ENCODE results near the gene CALCOCO2. TPM values are rescaled to one million over a fixed set of nuclear protein-coding genes. Genes with fewer than 3 reads are reported as not detected.

The CALCOCO2 gene
- polyA plus RNA-seq, 1 donor from 2014 or later, result 4.5 TPM

- Histone ChIP-seq H3K36me3 (ENCODE audit: insufficient read depth, low read length) (no peaks in the 10 kb centered on the region), H4K20me1 (ENCODE audit: insufficient read depth) (no peaks in the 10 kb centered on the region), H3K27me3 (ENCODE audit: insufficient read depth, low read depth, low read length) (peaks cover 4% of the 10 kb centered on the region), H3K4me3 (ENCODE audit: low read length) (no peak overlapping the region), H3K9me2 (ENCODE audit: insufficient read depth, low read length) (no peaks in the 10 kb centered on the region), H3F3A (ENCODE audit: insufficient read depth, low read length, poor library complexity, severe bottlenecking) (no peaks in the 10 kb centered on the region), H3K9ac (ENCODE audit: low read length) (no peak overlapping the region), H3K79me2 (replicated peaks; ENCODE audit: insufficient read depth, low read length) (no peaks in the 10 kb centered on the region), H2AFZ (ENCODE audit: low read depth, low read length) (no peak overlapping the region), H3K4me2 (ENCODE audit: low read length) (no peak overlapping the region), H3K27ac (ENCODE audit: low read length) (no peak overlapping the region), H3K9me3 (ENCODE audit: low read length) (no peaks in the 10 kb centered on the region)
- TF ChIP-seq CTCF (IDR thresholded peaks at IDR 0.05; ENCODE audit: poor library complexity, severe bottlenecking) (no peak), SMC3 (conservative IDR thresholded peaks at IDR 0.05; ENCODE audit: poor library complexity) (no peak), EZH2 (IDR thresholded peaks at IDR 0.05; ENCODE audit: borderline replicate concordance, insufficient read depth, low read length, poor library complexity, severe bottlenecking) (no peak), POLR2AphosphoS5 (IDR thresholded peaks at IDR 0.05) (no peak), RAD21 (conservative IDR thresholded peaks at IDR 0.05) (no peak), MXI1 (conservative IDR thresholded peaks at IDR 0.05; ENCODE audit: poor library complexity, severe bottlenecking) (no peak), EP300 (conservative IDR thresholded peaks at IDR 0.05; ENCODE audit: poor library complexity, severe bottlenecking) (no peak), TAF1 (IDR thresholded peaks at IDR 0.05; ENCODE audit: low read depth) (no peak)
- TF ChIP-seq, protein P1, sequence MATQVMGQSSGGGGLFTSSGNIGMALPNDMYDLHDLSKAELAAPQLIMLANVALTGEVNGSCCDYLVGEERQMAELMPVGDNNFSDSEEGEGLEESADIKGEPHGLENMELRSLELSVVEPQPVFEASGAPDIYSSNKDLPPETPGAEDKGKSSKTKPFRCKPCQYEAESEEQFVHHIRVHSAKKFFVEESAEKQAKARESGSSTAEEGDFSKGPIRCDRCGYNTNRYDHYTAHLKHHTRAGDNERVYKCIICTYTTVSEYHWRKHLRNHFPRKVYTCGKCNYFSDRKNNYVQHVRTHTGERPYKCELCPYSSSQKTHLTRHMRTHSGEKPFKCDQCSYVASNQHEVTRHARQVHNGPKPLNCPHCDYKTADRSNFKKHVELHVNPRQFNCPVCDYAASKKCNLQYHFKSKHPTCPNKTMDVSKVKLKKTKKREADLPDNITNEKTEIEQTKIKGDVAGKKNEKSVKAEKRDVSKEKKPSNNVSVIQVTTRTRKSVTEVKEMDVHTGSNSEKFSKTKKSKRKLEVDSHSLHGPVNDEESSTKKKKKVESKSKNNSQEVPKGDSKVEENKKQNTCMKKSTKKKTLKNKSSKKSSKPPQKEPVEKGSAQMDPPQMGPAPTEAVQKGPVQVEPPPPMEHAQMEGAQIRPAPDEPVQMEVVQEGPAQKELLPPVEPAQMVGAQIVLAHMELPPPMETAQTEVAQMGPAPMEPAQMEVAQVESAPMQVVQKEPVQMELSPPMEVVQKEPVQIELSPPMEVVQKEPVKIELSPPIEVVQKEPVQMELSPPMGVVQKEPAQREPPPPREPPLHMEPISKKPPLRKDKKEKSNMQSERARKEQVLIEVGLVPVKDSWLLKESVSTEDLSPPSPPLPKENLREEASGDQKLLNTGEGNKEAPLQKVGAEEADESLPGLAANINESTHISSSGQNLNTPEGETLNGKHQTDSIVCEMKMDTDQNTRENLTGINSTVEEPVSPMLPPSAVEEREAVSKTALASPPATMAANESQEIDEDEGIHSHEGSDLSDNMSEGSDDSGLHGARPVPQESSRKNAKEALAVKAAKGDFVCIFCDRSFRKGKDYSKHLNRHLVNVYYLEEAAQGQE (IDR thresholded peaks at IDR 0.05; ENCODE audit: borderline replicate concordance), result no peak
Observed at GRCh38 chr17:48809182-48809581, 21.7 kb upstream of the CALCOCO2 start.

DNA sequence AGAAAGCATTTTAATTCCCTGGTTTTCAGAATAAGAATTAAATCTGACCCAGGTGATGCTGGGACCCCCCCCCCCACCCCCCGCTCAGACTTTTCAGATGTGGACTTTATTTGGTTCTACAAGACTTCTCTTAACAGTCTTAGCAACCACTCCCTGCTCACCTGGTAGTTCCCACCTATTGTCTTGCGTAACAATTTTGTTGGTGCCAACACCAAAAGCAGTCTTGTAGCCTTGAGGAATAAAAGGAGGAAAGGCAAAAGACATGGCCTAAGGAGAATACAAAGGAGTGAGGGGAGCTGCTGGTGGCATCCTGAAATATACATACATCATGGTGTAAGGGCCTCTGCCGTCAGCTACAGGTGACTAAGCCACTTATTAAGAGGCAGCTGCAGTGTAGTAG is 18.8 kb upstream of the CALCOCO2 start:
- no peaks in the 10 kb centered on the region for H3K9me3 ChIP-seq (ENCODE audit: low read length)
- H3K4me2 ChIP-seq (ENCODE audit: low read length), result no peak overlapping the region
- no peak for TF ChIP-seq EZH2 (IDR thresholded peaks at IDR 0.05; ENCODE audit: borderline replicate concordance, insufficient read depth, low read length, poor library complexity, severe bottlenecking)
- no peak for TF ChIP-seq TAF1 (IDR thresholded peaks at IDR 0.05; ENCODE audit: low read depth)
- TF ChIP-seq RAD21 (conservative IDR thresholded peaks at IDR 0.05), result no peak
- no peak for TF ChIP-seq CTCF (IDR thresholded peaks at IDR 0.05; ENCODE audit: poor library complexity, severe bottlenecking)
- no peak for TF ChIP-seq MXI1 (conservative IDR thresholded peaks at IDR 0.05; ENCODE audit: poor library complexity, severe bottlenecking)
- TF ChIP-seq SMC3 (conservative IDR thresholded peaks at IDR 0.05; ENCODE audit: poor library complexity), result no peak
- TF ChIP-seq, protein P1 (IDR thresholded peaks at IDR 0.05; ENCODE audit: borderline replicate concordance), result no peak
- no peak for TF ChIP-seq EP300 (conservative IDR thresholded peaks at IDR 0.05; ENCODE audit: poor library complexity, severe bottlenecking)
- TF ChIP-seq POLR2AphosphoS5 (IDR thresholded peaks at IDR 0.05), result no peak
- H3K9ac ChIP-seq (ENCODE audit: low read length), result no peak overlapping the region
- H3K4me3 ChIP-seq (ENCODE audit: low read length), result no peak overlapping the region
- H3K27me3 ChIP-seq (ENCODE audit: insufficient read depth, low read depth, low read length), result peaks cover 27% of the 10 kb centered on the region
- no peaks in the 10 kb centered on the region for H4K20me1 ChIP-seq (ENCODE audit: insufficient read depth)
- H3K36me3 ChIP-seq (ENCODE audit: insufficient read depth, low read length), result no peaks in the 10 kb centered on the region
- H2AFZ ChIP-seq (ENCODE audit: low read depth, low read length), result no peak overlapping the region
- no peak overlapping the region for H3K27ac ChIP-seq (ENCODE audit: low read length)
- H3K9me2 ChIP-seq (ENCODE audit: insufficient read depth, low read length), result no peaks in the 10 kb centered on the region
- no peaks in the 10 kb centered on the region for H3K79me2 ChIP-seq (replicated peaks; ENCODE audit: insufficient read depth, low read length)
- H3F3A ChIP-seq (ENCODE audit: insufficient read depth, low read length, poor library complexity, severe bottlenecking), result no peaks in the 10 kb centered on the region

Data from neural cell (in vitro differentiated cells).